Keratinocyte (primary cell): Measurements from ENCODE around the gene ENKD1. TPM values are rescaled to one million over a fixed set of nuclear protein-coding genes. Genes with fewer than 3 reads are reported as not detected.
A peak's percentile ranks its signal among the peaks of the same experiment; 100 is the strongest.

Source experiments
- DNase-seq: peaks from one replicate; pipeline ENCODE4 v3.0.0-alpha.2; 2011; ENCODE audit warnings: low read depth, missing footprints, low spot score
- FAIRE-seq: peaks from 2 replicates; lab custom pipeline; 2011; peaks lifted over from hg19 to GRCh38; lab: Jason Lieb, UNC
- H2AFZ ChIP-seq: 2 replicates; pipeline ENCODE4 v1.6.0; 2012; ENCODE audit warnings: low read length, control low read depth, inconsistent platforms; ENCODE audit not compliant: control insufficient read depth
- H3K27ac ChIP-seq: 2 replicates; pipeline ENCODE4 v1.5.1; 2011; ENCODE audit warnings: low read length; ENCODE audit not compliant: control insufficient read depth, insufficient read depth
- H3K27me3 ChIP-seq: 3 replicates; pipeline ENCODE4 v1.6.0; 2011; ENCODE audit warnings: low read length; ENCODE audit not compliant: control insufficient read depth, insufficient read depth; ENCODE audit errors: extremely low read depth
- H3K36me3 ChIP-seq, 2 experiments: 2 replicates in 1 of 2; 3 replicates in 1 of 2; pipeline ENCODE4 v1.5.1; 2011; ENCODE audit warnings: low read length in 2 of 2, mild to moderate bottlenecking in 1 of 2; ENCODE audit not compliant: control insufficient read depth in 2 of 2, insufficient read depth in 2 of 2; ENCODE audit errors: extremely low read depth in 1 of 2
- H3K4me1 ChIP-seq: 3 replicates; pipeline ENCODE4 v1.5.1; 2011; ENCODE audit warnings: low read length; ENCODE audit not compliant: control insufficient read depth, insufficient read depth; ENCODE audit errors: extremely low read depth
- H3K4me2 ChIP-seq: 3 replicates; pipeline ENCODE4 v1.6.0; 2011; ENCODE audit warnings: low read depth, low read length; ENCODE audit not compliant: control insufficient read depth, insufficient read depth; ENCODE audit errors: extremely low read depth
- H3K4me3 ChIP-seq, 3 experiments: fragments of 200-600 bp in 1 of 3; sonication (generic) in 1 of 3; 2 replicates in 2 of 3; 3 replicates in 1 of 3; pipeline ENCODE4 v1.5.1; 2011 to 2016; ENCODE audit warnings: low read length in 3 of 3, mild to moderate bottlenecking in 3 of 3, control low read depth in 2 of 3, inconsistent platforms in 1 of 3, low read depth in 1 of 3, mixed read lengths in 1 of 3, mixed run types in 1 of 3, moderate library complexity in 1 of 3; ENCODE audit not compliant: control insufficient read depth in 2 of 3, insufficient read depth in 2 of 3; ENCODE audit errors: extremely low read depth in 1 of 3
- H3K79me2 ChIP-seq: 2 replicates; pipeline ENCODE4 v1.6.0; 2012; ENCODE audit warnings: low read length; ENCODE audit not compliant: control insufficient read depth, insufficient read depth
- H3K9ac ChIP-seq: 3 replicates; pipeline ENCODE4 v1.6.0; 2011; ENCODE audit warnings: low read length; ENCODE audit not compliant: control insufficient read depth, insufficient read depth; ENCODE audit errors: extremely low read depth
- H3K9me1 ChIP-seq: 3 replicates; pipeline ENCODE4 v1.6.0; 2011; ENCODE audit warnings: low read length; ENCODE audit not compliant: control insufficient read depth, insufficient read depth; ENCODE audit errors: extremely low read depth
- H3K9me3 ChIP-seq: 2 replicates; pipeline ENCODE4 v1.5.1; 2012; ENCODE audit warnings: low read depth, low read length; ENCODE audit not compliant: control insufficient read depth
- H4K20me1 ChIP-seq: 3 replicates; pipeline ENCODE4 v1.6.0; 2011; ENCODE audit warnings: low read length; ENCODE audit not compliant: control insufficient read depth, insufficient read depth; ENCODE audit errors: extremely low read depth
- EZH2 ChIP-seq: IDR thresholded peaks from one replicate; pipeline ENCODE4 v1.6.1; 2012; ENCODE audit warnings: inconsistent platforms, mild to moderate bottlenecking, low read length, moderate library complexity
- dilution Hi-C: fragments of 300-500 bp; cut with MboI; formaldehyde crosslinking; loops from one replicate; pipeline ENCODE4 v1.7.0; 2020; ENCODE audit warnings: low sequenced_read_pairs; ENCODE audit not compliant: extremely low pct_ligation_motif_present
- polyA minus RNA-seq, 3 experiments: library from RNA; depleted of rRNA, polyadenylated mRNA; stranded (reverse); fragments of >200 nt; gene quantifications; 1 replicate in 1 of 3; 2 replicates in 1 of 3; 3 replicates in 1 of 3; pipeline ENCODE4 v1.2.3, GENCODE V29; 2011
- polyA plus RNA-seq, 5 experiments: library from polyadenylated mRNA; depleted of rRNA in 3 of 5; stranded (reverse) in 3 of 5; stranded (forward) in 1 of 5; unstranded in 1 of 5; fragments of >200 nt; gene quantifications; 1 replicate in 1 of 5; 2 replicates in 3 of 5; 3 replicates in 1 of 5; pipeline versions ENCODE4 v1.2.1 to v1.2.3, GENCODE V29; 2011 to 2012; ENCODE audit warnings: missing spikeins in 2 of 5, low read depth in 1 of 5, low replicate concordance in 1 of 5
- TF ChIP-seq, protein P1 (sequence below), 3 experiments: IDR thresholded peaks in 1 of 3; conservative IDR thresholded peaks in 1 of 3; optimal IDR thresholded peaks in 1 of 3; 2 replicates in 2 of 3; 3 replicates in 1 of 3; pipeline versions ENCODE3 to v1.5.1; 2011; ENCODE audit warnings: low read length in 3 of 3, mild to moderate bottlenecking in 3 of 3, moderate library complexity in 2 of 3, control low read depth in 1 of 3, inconsistent platforms in 1 of 3; ENCODE audit not compliant: insufficient read depth in 2 of 3; ENCODE audit errors: extremely low read depth in 1 of 3

The ENKD1 gene, protein sequence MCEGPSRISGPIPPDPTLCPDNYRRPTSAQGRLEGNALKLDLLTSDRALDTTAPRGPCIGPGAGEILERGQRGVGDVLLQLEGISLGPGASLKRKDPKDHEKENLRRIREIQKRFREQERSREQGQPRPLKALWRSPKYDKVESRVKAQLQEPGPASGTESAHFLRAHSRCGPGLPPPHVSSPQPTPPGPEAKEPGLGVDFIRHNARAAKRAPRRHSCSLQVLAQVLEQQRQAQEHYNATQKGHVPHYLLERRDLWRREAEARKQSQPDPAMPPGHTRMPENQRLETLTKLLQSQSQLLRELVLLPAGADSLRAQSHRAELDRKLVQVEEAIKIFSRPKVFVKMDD
- polyA plus RNA-seq: 4.3 to 4.6 TPM (median 4.4 TPM) in 3 replicates
- 10.4 TPM for polyA plus RNA-seq (2011; ENCODE audit: low read depth)
- polyA plus RNA-seq (2011; cell fraction: cytosol; rRNA removed): 1.1 and 3.1 TPM in 2 replicates
- 5.6 and 8.4 TPM in 2 replicates for polyA plus RNA-seq (2011; cell fraction: nucleus; rRNA removed)
- polyA plus RNA-seq (2012; ENCODE audit: low replicate concordance): 5.0 and 7.6 TPM in 2 replicates
- 2.3 to 7.6 TPM (median 3.8 TPM) in 3 replicates for polyA minus RNA-seq
- polyA minus RNA-seq (2011; cell fraction: cytosol; rRNA and poly(A)+ RNA removed): 10.0 TPM
- 3.0 and 3.3 TPM in 2 replicates for polyA minus RNA-seq (2011; cell fraction: nucleus; rRNA and poly(A)+ RNA removed)

- TF ChIP-seq, protein P1, sequence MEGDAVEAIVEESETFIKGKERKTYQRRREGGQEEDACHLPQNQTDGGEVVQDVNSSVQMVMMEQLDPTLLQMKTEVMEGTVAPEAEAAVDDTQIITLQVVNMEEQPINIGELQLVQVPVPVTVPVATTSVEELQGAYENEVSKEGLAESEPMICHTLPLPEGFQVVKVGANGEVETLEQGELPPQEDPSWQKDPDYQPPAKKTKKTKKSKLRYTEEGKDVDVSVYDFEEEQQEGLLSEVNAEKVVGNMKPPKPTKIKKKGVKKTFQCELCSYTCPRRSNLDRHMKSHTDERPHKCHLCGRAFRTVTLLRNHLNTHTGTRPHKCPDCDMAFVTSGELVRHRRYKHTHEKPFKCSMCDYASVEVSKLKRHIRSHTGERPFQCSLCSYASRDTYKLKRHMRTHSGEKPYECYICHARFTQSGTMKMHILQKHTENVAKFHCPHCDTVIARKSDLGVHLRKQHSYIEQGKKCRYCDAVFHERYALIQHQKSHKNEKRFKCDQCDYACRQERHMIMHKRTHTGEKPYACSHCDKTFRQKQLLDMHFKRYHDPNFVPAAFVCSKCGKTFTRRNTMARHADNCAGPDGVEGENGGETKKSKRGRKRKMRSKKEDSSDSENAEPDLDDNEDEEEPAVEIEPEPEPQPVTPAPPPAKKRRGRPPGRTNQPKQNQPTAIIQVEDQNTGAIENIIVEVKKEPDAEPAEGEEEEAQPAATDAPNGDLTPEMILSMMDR (optimal IDR thresholded peaks at IDR 0.05 in 1 of 3, IDR thresholded peaks at IDR 0.05 in 1 of 3, conservative IDR thresholded peaks at IDR 0.05 in 1 of 3; ENCODE audit: extremely low read depth in 1 of 3, insufficient read depth in 2 of 3, low read length in 3 of 3): no peak
- TF ChIP-seq EZH2: no peak
- no peaks in the 10 kb centered on the region for H3K9me1 ChIP-seq
These were observed at the start of gene ENKD1, which contains the start of gene C16orf86 for GRCh38 chr16:67666559-67667452. Gene ENKD1, minus strand, starts transcription at chr16:67666750. Its CDS starts 308 bp downstream, at chr16:67666442. Gene C16orf86, plus strand, starts transcription at chr16:67666814. Its CDS starts 157 bp downstream, at chr16:67666971.

DNA sequence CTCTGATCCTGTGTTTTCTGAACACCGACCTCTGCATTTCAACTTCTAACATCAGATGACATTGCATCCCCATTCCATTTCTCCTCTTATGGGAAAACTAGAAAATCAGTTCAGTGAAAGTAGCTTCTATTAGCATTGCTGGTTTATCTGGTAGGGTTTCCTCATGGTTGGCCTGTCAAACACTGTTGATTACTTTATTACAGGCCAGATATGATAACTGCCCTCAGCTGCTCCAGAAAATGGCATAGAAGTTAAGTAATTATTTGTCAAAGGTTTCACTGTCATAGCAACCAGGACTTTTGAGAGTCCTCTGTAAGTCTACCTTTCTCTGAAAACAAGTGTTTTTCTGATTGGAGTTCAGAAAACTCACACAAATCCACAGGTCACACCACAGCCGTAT lies 49.5 kb upstream of the ENKD1 start:
- Histone ChIP-seq H3K27me3 (no peaks in the 10 kb centered on the region), H3K4me2 (no peak overlapping the region), H3K36me3 (peaks cover 0 to 2% of the 10 kb centered on the region in 2 experiments), H3K9ac (no peak overlapping the region), H3K9me1 (no peaks in the 10 kb centered on the region), H3K27ac (no peak overlapping the region), H4K20me1 (no peaks in the 10 kb centered on the region), H3K9me3 (no peaks in the 10 kb centered on the region), H3K4me1 (peaks cover 12% of the 10 kb centered on the region), H2AFZ (no peak overlapping the region), H3K79me2 (peaks cover 65% of the 10 kb centered on the region), H3K4me3 (no peak overlapping the region)
- DNase-seq (no peak), FAIRE-seq (no peak)
- TF ChIP-seq EZH2: no peak
- TF ChIP-seq, protein P1 (optimal IDR thresholded peaks at IDR 0.05 in 1 of 3, IDR thresholded peaks at IDR 0.05 in 1 of 3, conservative IDR thresholded peaks at IDR 0.05 in 1 of 3; ENCODE audit: extremely low read depth in 1 of 3, insufficient read depth in 2 of 3, low read length in 3 of 3): no peak
- dilution Hi-C loops: no loop called here

More at GRCh38 chr16:67666559-67667452, at the start of gene ENKD1, which contains the start of gene C16orf86:
- Histone ChIP-seq H4K20me1 (no peaks in the 10 kb centered on the region), H3K79me2 (no peaks in the 10 kb centered on the region), H3K27ac (no peak within 1 kb of the TSS), H2AFZ (peak within 1 kb of the TSS; percentile 71), H3K4me1 (peaks cover 10% of the 10 kb centered on the region), H3K9ac (peak within 1 kb of the TSS; percentile 57), H3K27me3 (no peaks in the 10 kb centered on the region), H3K9me3 (no peaks in the 10 kb centered on the region), H3K4me2 (peak within 1 kb of the TSS; percentile 85), H3K4me3 (peak within 1 kb of the TSS; percentile 46 to 79 (median 60)), H3K36me3 (peaks cover 1 to 5% of the 10 kb centered on the region in 2 experiments)
- dilution Hi-C loops: no loop called here
- no peak for FAIRE-seq
- DNase-seq: no peak
